Lung (tissue), 12 donors: Measurements from ENCODE around the gene C1orf116. TPM values are rescaled to one million over a fixed set of nuclear protein-coding genes. Genes with fewer than 3 reads are reported as not detected.

ENCODE experiments used
- ATAC-seq: fragments of 200-7000 bp; cut with Tn5 transposase; one replicate; pipeline ENCODE4 v1.9.1; 2020; ENCODE audit warnings: moderate number of reproducible peaks; ENCODE audit not compliant: insufficient read depth, low FRiP score
- DNase-seq, 3 donors: peaks; one replicate each; pipeline ENCODE4 v3.0.0-alpha.2; 2013 to 2017
- H3K27ac ChIP-seq, 2 donors: one replicate each; pipeline ENCODE4 v1.5.1; 2013; ENCODE audit warnings: mild to moderate bottlenecking in 2 of 2, moderate library complexity in 2 of 2, control low read depth in 1 of 2, inconsistent platforms in 1 of 2, low read depth in 1 of 2, low read length in 1 of 2
- H3K27me3 ChIP-seq, 3 donors: one replicate each; pipeline ENCODE4 v1.5.1; 2013; ENCODE audit warnings: low read length in 2 of 3; ENCODE audit not compliant: control insufficient read depth in 3 of 3, insufficient read depth in 3 of 3
- H3K36me3 ChIP-seq, 4 donors: one replicate each; pipeline ENCODE4 v1.5.1; 2013; ENCODE audit warnings: low read length in 4 of 4, mild to moderate bottlenecking in 1 of 4, moderate library complexity in 1 of 4; ENCODE audit not compliant: control insufficient read depth in 4 of 4, insufficient read depth in 4 of 4
- H3K4me1 ChIP-seq, 5 donors: one replicate each; pipeline ENCODE4 v1.5.1; 2013; ENCODE audit warnings: low read length in 5 of 5, mild to moderate bottlenecking in 2 of 5, moderate library complexity in 1 of 5; ENCODE audit not compliant: control insufficient read depth in 5 of 5, insufficient read depth in 5 of 5
- H3K4me3 ChIP-seq: one replicate; pipeline ENCODE4 v1.5.1; 2013; ENCODE audit warnings: mild to moderate bottlenecking, control low read depth, moderate library complexity
- H3K9ac ChIP-seq, 2 donors: one replicate each; pipeline ENCODE4 v1.5.1; 2013; ENCODE audit warnings: low read length in 2 of 2, control low read depth in 1 of 2; ENCODE audit not compliant: insufficient read depth in 1 of 2
- H3K9me3 ChIP-seq, 4 donors: one replicate each; pipeline ENCODE4 v1.5.1; 2013; ENCODE audit warnings: low read length in 3 of 4, mild to moderate bottlenecking in 1 of 4, moderate library complexity in 1 of 4; ENCODE audit not compliant: control insufficient read depth in 4 of 4, insufficient read depth in 3 of 4
- CTCF ChIP-seq: IDR thresholded peaks from 2 replicates; pipeline ENCODE4 v1.5.1; 2012; ENCODE audit warnings: mild to moderate bottlenecking; ENCODE audit errors: control extremely low read depth, extremely low read depth
- WGBS, 2 donors: extraction: QIAGEN DNeasy Blood & Tissue Kit; methylation state at CpG; one replicate each; pipeline ENCODE4 v1.1.7; 2013; 5-methylcytosine and 5-hydroxymethylcytosine counted together
- polyA plus RNA-seq, 2 donors: library from polyadenylated mRNA; stranded (reverse); fragments of 200-250 nt; gene quantifications; one replicate each; pipeline ENCODE4 v1.2.1, GENCODE V29; 2013
- total RNA-seq, 2 donors: library from RNA; depleted of rRNA in 1 of 2; stranded (reverse); fragments of >200 nt in 1 of 2; gene quantifications; one replicate each; pipeline ENCODE4 v1.2.1, GENCODE V29; 2014 to 2021
- donor health status: control.
- donor health status: control.
- donor health status: Bipolar disorder and iron deficiency.
- donor health status: healthy.
- donor health status: DM: yes; HTN: yes; CAD: no.

C1orf116 gene
- total and polyA plus RNA-seq, 4 donors: 27.7 to 130 (median 91.6) TPM

DNA sequence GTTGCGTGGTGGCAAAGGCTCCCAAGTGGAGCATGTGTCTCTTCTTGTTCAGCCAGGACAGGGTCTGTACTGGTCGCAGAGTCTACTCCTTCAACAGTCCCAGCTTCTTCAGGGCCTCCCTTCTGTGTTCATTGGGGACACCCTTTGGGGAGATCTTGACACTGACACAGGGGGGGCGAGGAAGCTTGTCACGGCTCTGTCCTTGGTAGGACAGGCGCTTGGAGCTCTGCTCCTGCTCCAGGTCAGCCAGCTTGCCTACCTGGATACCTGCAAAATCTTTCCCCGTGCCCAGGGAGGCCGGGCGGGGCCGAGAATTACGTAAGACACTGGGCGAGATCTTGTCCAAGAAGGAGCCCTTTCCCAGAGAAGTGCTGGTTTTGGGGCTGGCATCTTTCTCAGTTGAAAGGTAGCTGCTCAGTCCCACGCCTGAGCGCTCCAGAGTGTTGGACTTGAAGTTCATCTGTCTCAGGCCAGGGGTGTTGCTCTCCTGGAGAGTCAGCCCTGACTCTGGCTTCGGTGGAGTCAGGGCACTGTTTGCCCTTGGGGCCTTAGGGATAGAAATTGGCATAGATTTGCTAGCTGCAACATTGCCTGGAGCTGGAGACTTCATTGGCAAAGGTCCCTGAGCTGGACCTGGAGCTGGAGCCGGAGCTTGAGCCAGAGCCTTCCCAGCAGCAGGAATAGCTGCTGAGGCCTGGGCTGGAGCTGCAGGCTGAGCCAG, 10.5 kb downstream of the C1orf116 start:
- Histone ChIP-seq H3K4me1 (peaks cover 0 to 24% (median 14%) of the 10 kb centered on the region in 5 donors), H3K27ac (peak overlapping the region in 1 of 2 donors; percentile 81), H3K27me3 (no peaks in the 10 kb centered on the region), H3K9ac (no peak overlapping the region), H3K9me3 (no peaks in the 10 kb centered on the region), H3K4me3 (no peak overlapping the region), H3K36me3 (peaks cover 0 to 4% (median 0%) of the 10 kb centered on the region in 4 donors)
- no peak for TF ChIP-seq CTCF
- DNase-seq (no peak), ATAC-seq (no peak)
- 77 to 89% methylated on average over 15 of the region's 15 CpGs for WGBS, 2 donors

DNA sequence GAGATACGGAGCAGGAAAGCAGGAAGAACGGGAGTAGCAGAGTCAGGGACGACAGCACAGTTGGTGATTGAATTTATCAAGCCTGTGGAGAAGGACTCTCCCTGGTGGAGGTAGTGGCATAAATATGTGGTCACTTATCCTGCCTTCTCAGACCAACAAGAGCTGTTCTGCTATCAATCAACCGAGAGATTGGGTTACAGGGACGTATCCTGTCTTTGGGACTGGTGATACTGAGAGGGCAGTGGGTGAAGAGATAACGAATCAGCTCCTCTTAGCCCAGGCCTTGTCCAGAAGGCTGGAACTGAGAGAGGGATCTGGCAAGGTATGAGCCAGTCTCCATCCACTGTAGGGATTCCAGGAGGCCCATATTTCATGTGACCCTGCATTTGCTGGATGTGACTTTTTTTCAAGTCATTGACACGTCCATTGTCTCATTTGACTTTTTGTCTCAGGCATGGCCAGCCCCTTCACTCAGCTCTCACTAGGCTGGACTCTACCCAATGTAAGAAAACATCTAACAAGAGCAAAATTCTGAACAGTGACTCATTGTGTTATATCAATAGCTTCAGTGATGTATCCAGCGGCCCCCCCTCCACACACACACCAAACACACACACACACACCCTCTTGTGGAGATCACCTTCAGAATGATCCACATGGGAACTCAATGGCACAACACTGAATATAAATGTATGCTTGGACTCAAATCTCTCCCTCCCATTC, 11.3 kb downstream of the C1orf116 start:
- ATAC-seq (no peak), DNase-seq (no peak)
- Histone ChIP-seq H3K4me3 (no peak overlapping the region), H3K27ac (peak overlapping the region in 1 of 2 donors; percentile 81), H3K27me3 (no peaks in the 10 kb centered on the region), H3K4me1 (peaks cover 0 to 20% (median 14%) of the 10 kb centered on the region in 5 donors), H3K36me3 (peaks cover 0 to 4% (median 0%) of the 10 kb centered on the region in 4 donors), H3K9me3 (no peaks in the 10 kb centered on the region), H3K9ac (no peak overlapping the region)
- 61 to 77% methylated on average over 8 of the region's 8 CpGs for whole genome bisulfite sequencing, 2 donors
- no peak for TF ChIP-seq CTCF

GRCh38 chr1:207020709-207021107, 11.8 kb downstream of the C1orf116 start:
- H3K27me3 ChIP-seq: no peaks in the 10 kb centered on the region
- peaks cover 0 to 2% (median 0%) of the 10 kb centered on the region in 4 donors for H3K9me3 ChIP-seq
- peaks cover 0 to 4% (median 0%) of the 10 kb centered on the region in 4 donors for H3K36me3 ChIP-seq
- DNase-seq: no peak
- no peak overlapping the region for H3K4me3 ChIP-seq
- ATAC-seq: no peak
- no peak overlapping the region for H3K9ac ChIP-seq
- 51 to 64% methylated on average over 4 of the region's 4 CpGs for WGBS, 2 donors
- no peak for TF ChIP-seq CTCF
- peaks cover 0 to 14% (median 13%) of the 10 kb centered on the region in 5 donors for H3K4me1 ChIP-seq
- peak overlapping the region in 1 of 2 donors; percentile 73 for H3K27ac ChIP-seq
